GM23338 (cell line): ENCODE measurements around the gene GPR61. TPM values are rescaled to one million over a fixed set of nuclear protein-coding genes. Genes with fewer than 3 reads are reported as not detected.

Experiments
- ATAC-seq: fragments of 200-7000 bp; cut with Tn5 transposase; 3 replicates; pipeline ENCODE4 v1.9.1; 2020
- DNase-seq: peaks from one replicate; pipeline ENCODE4 v3.0.0-alpha.2; 2015; ENCODE audit warnings: low spot score
- H2AFZ ChIP-seq: fragments of 200-600 bp; sonication (generic); 2 replicates; pipeline ENCODE4 v1.8.0; 2016; ENCODE audit warnings: antibody characterized with exemption, mild to moderate bottlenecking, moderate library complexity
- H3F3A ChIP-seq: fragments of 200-600 bp; sonication (generic); replicated peaks from 2 replicates; pipeline ENCODE4 v1.8.0; 2017; ENCODE audit warnings: antibody characterized with exemption, mixed run types, low read depth
- H3K27ac ChIP-seq: fragments of 200-600 bp; sonication (generic); 2 replicates; pipeline ENCODE4 v1.6.1; 2016; ENCODE audit warnings: low read depth
- H3K27me3 ChIP-seq: fragments of 200-600 bp; sonication (generic); 2 replicates; pipeline ENCODE4 v1.8.0; 2016; ENCODE audit warnings: mild to moderate bottlenecking, mixed run types, moderate library complexity; ENCODE audit not compliant: insufficient read depth
- H3K36me3 ChIP-seq: fragments of 200-600 bp; sonication (generic); 2 replicates; pipeline ENCODE4 v1.8.0; 2016; ENCODE audit warnings: mild to moderate bottlenecking; ENCODE audit not compliant: insufficient read depth
- H3K4me1 ChIP-seq: fragments of 200-600 bp; sonication (generic); 2 replicates; pipeline ENCODE4 v1.8.0; 2016; ENCODE audit warnings: mild to moderate bottlenecking, moderate library complexity; ENCODE audit not compliant: insufficient read depth
- H3K4me2 ChIP-seq: fragments of 200-600 bp; sonication (generic); 2 replicates; pipeline ENCODE4 v1.7.1; 2017; ENCODE audit warnings: mixed run types
- H3K4me3 ChIP-seq: fragments of 200-600 bp; sonication (generic); 2 replicates; pipeline ENCODE4 v1.6.1; 2016; ENCODE audit warnings: mixed run types
- H3K79me2 ChIP-seq: fragments of 200-600 bp; sonication (generic); replicated peaks from 2 replicates; pipeline ENCODE4 v1.8.0; 2017; ENCODE audit warnings: mild to moderate bottlenecking; ENCODE audit not compliant: insufficient read depth
- H3K9me2 ChIP-seq: fragments of 200-600 bp; sonication (generic); 2 replicates; pipeline ENCODE4 v1.8.0; 2017; ENCODE audit not compliant: insufficient read depth
- H4K20me1 ChIP-seq: fragments of 200-600 bp; sonication (generic); replicated peaks from 2 replicates; pipeline ENCODE4 v1.8.0; 2017; ENCODE audit warnings: mild to moderate bottlenecking; ENCODE audit not compliant: insufficient read depth
- H3K27ac Mint-ChIP-seq: 2 replicates; pipeline ENCODE4 v1.8.0; 2020; ENCODE audit warnings: inconsistent platforms, mild to moderate bottlenecking, moderate library complexity, mixed read lengths
- H3K27me3 Mint-ChIP-seq: 3 replicates; pipeline ENCODE4 v1.8.0; 2022; ENCODE audit warnings: low read depth, mild to moderate bottlenecking, moderate library complexity, mixed read lengths, inconsistent platforms; ENCODE audit not compliant: insufficient read depth, poor library complexity
- H3K36me3 Mint-ChIP-seq: 3 replicates; pipeline ENCODE4 v1.8.0; 2021; ENCODE audit warnings: low read depth, mild to moderate bottlenecking, inconsistent platforms, moderate library complexity, mixed read lengths
- H3K4me1 Mint-ChIP-seq: 3 replicates; pipeline ENCODE4 v1.8.0; 2020; ENCODE audit warnings: mild to moderate bottlenecking, inconsistent platforms, mixed read lengths
- H3K4me3 Mint-ChIP-seq: 3 replicates; pipeline ENCODE4 v1.8.0; 2021; ENCODE audit warnings: moderate library complexity, mild to moderate bottlenecking, inconsistent platforms, mixed read lengths
- H3K9me3 Mint-ChIP-seq: 3 replicates; pipeline ENCODE4 v1.8.0; 2020; ENCODE audit warnings: moderate library complexity, mild to moderate bottlenecking, inconsistent platforms, mixed read lengths
- CREB1 ChIP-seq: fragments of 250-450 bp; sonication (Bioruptor Pico); IDR thresholded peaks from 2 replicates; pipeline ENCODE4 v1.5.0; 2020; ENCODE audit warnings: low read depth, mild to moderate bottlenecking, moderate library complexity
- EZH2 ChIP-seq: fragments of 200-600 bp; sonication (generic); IDR thresholded peaks from one replicate; pipeline ENCODE4 v1.8.0; 2017; ENCODE audit warnings: antibody characterized with exemption, mild to moderate bottlenecking, low read depth; ENCODE audit not compliant: unreplicated experiment
- EZH2phosphoT487 ChIP-seq: fragments of 200-600 bp; sonication (generic); IDR thresholded peaks from one replicate; pipeline ENCODE4 v1.8.1; 2018; ENCODE audit warnings: antibody characterized with exemption; ENCODE audit not compliant: unreplicated experiment
- JUNB ChIP-seq: IDR thresholded peaks from one replicate; pipeline ENCODE4 v1.6.1; 2016; ENCODE audit warnings: antibody characterized with exemption; ENCODE audit not compliant: unreplicated experiment
- NANOG ChIP-seq: IDR thresholded peaks from 2 replicates; pipeline ENCODE4 v1.6.1; 2016; ENCODE audit warnings: antibody characterized with exemption, borderline replicate concordance
- ZNF114 ChIP-seq: fragments of 250-450 bp; sonication (Bioruptor Pico); IDR thresholded peaks from 2 replicates; pipeline ENCODE4 v1.5.0; 2020; ENCODE audit warnings: mild to moderate bottlenecking, moderate library complexity
- ZNF331 ChIP-seq: fragments of 250-450 bp; sonication (Bioruptor Pico); IDR thresholded peaks from 2 replicates; pipeline ENCODE4 v1.5.0; 2020; ENCODE audit warnings: low read depth, mild to moderate bottlenecking, moderate library complexity
- polyA plus RNA-seq: library from polyadenylated mRNA; unstranded; fragments of >200 nt; fragmentation: Nextera tagmentation; extraction: Ambion mirVana; gene quantifications from 2 replicates; pipeline ENCODE4 v1.2.1, GENCODE V29; 2016
- total RNA-seq: library from RNA; depleted of rRNA; stranded (reverse); fragments of >200 nt; shearing (Covaris generic); gene quantifications from 2 replicates; pipeline ENCODE4 v1.2.3, GENCODE V29; 2014
- TF ChIP-seq, protein P1 (sequence below): fragments of 250-450 bp; sonication (Bioruptor Pico); IDR thresholded peaks from 2 replicates; pipeline ENCODE4 v1.5.0; 2020; ENCODE audit warnings: mild to moderate bottlenecking, moderate library complexity
- TF ChIP-seq, protein P2 (sequence below): IDR thresholded peaks from 2 replicates; pipeline ENCODE4 v1.6.1; 2016; ENCODE audit warnings: antibody characterized with exemption

The GPR61 gene
- total and polyA plus RNA-seq, 2 experiments from 2014 or later: 0.13 TPM; not detected in 1

DNA sequence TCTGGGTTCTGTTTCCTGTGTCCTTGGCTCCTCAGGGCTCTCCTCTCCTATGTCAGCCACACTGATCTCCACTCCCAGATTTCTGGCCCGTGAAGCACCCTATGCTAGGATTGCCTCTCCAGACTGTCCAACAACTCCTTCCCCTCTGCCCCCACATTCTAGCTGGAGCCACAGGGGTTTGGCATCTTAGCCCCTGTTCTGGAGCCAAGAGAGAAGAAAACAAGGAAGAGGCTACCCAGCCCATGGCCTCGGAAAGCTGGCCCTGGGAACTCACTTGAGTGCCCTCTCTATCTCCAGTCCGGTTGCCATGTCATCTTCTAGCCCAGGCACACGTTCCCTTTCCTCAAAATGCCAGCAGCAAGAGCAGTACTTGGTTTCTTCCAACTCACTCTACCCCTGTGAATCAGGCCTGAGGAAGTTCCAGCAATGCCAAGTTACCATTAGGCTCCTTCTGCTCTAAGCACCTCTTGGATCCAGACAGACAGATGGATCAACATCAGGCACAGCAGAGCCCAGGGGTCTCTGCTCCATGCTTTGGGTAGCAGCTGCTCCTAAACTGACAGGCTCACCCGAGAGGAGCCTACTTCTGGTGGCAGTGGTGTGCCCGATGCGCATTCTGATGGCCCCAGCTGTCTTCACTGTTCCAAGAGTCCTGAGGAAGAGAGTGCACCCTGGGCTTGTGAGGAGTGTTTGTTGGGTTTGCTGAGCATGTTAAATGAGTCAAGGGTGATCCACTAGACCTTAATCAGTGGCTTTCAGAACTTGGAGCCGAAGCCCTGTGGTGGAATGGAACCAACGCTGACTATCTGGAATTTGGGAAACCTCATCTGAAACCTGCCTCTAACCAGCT is 11.6 kb upstream of the GPR61 start:
- H3K4me1 Mint-ChIP-seq: peaks cover 12% of the 10 kb centered on the region; the same call in 2 of the 3 replicates
- H3K36me3 Mint-ChIP-seq: no peaks in the 10 kb centered on the region
- ATAC-seq: no peak

DNA sequence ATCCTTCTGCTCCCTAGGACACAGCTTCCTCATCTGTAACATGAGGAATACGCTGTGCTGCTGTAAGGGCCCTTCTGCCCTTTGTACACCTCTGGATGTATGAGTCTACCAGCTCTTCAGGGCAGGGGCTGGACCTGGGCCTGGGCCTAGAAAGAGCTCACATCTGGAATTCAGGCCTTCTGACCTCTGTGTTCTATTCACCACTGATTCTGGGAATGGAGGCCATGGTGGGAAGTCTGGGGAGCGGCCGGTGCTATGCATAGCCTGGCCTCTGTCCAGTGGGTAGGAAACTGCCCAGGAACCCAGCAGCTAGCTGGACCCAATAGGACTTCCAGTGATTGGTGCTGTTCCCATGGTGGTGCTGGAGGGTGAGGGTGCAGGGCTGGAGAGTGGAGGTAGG is 11.0 kb upstream of the GPR61 start:
- H3K4me2 ChIP-seq: no peak overlapping the region
- H3K27ac ChIP-seq: no peak overlapping the region
- no peaks in the 10 kb centered on the region for H3F3A ChIP-seq
- ATAC-seq (no peak), DNase-seq (no peak)
- no peaks in the 10 kb centered on the region for H3K9me2 ChIP-seq
- H3K4me1 Mint-ChIP-seq: peaks cover 12% of the 10 kb centered on the region; the same call in 2 of the 3 replicates
- H3K27ac Mint-ChIP-seq: no peak overlapping the region
- H3K9me3 Mint-ChIP-seq: no peaks in the 10 kb centered on the region; the same call in 2 of the 3 replicates
- H3K36me3 Mint-ChIP-seq: no peaks in the 10 kb centered on the region
- H4K20me1 ChIP-seq: no peaks in the 10 kb centered on the region
- H3K79me2 ChIP-seq: no peaks in the 10 kb centered on the region
- no peak overlapping the region for H2AFZ ChIP-seq
- H3K4me3 ChIP-seq: no peak overlapping the region
- peaks cover 4% of the 10 kb centered on the region; the same call in 1 of the 2 replicates for H3K4me1 ChIP-seq
- no peaks in the 10 kb centered on the region for H3K36me3 ChIP-seq
- H3K27me3 Mint-ChIP-seq: peaks cover 12% of the 10 kb centered on the region
- H3K4me3 Mint-ChIP-seq: no peak overlapping the region
- H3K27me3 ChIP-seq: no peaks in the 10 kb centered on the region
- no peak for TF ChIP-seq NANOG
- TF ChIP-seq, protein P1, sequence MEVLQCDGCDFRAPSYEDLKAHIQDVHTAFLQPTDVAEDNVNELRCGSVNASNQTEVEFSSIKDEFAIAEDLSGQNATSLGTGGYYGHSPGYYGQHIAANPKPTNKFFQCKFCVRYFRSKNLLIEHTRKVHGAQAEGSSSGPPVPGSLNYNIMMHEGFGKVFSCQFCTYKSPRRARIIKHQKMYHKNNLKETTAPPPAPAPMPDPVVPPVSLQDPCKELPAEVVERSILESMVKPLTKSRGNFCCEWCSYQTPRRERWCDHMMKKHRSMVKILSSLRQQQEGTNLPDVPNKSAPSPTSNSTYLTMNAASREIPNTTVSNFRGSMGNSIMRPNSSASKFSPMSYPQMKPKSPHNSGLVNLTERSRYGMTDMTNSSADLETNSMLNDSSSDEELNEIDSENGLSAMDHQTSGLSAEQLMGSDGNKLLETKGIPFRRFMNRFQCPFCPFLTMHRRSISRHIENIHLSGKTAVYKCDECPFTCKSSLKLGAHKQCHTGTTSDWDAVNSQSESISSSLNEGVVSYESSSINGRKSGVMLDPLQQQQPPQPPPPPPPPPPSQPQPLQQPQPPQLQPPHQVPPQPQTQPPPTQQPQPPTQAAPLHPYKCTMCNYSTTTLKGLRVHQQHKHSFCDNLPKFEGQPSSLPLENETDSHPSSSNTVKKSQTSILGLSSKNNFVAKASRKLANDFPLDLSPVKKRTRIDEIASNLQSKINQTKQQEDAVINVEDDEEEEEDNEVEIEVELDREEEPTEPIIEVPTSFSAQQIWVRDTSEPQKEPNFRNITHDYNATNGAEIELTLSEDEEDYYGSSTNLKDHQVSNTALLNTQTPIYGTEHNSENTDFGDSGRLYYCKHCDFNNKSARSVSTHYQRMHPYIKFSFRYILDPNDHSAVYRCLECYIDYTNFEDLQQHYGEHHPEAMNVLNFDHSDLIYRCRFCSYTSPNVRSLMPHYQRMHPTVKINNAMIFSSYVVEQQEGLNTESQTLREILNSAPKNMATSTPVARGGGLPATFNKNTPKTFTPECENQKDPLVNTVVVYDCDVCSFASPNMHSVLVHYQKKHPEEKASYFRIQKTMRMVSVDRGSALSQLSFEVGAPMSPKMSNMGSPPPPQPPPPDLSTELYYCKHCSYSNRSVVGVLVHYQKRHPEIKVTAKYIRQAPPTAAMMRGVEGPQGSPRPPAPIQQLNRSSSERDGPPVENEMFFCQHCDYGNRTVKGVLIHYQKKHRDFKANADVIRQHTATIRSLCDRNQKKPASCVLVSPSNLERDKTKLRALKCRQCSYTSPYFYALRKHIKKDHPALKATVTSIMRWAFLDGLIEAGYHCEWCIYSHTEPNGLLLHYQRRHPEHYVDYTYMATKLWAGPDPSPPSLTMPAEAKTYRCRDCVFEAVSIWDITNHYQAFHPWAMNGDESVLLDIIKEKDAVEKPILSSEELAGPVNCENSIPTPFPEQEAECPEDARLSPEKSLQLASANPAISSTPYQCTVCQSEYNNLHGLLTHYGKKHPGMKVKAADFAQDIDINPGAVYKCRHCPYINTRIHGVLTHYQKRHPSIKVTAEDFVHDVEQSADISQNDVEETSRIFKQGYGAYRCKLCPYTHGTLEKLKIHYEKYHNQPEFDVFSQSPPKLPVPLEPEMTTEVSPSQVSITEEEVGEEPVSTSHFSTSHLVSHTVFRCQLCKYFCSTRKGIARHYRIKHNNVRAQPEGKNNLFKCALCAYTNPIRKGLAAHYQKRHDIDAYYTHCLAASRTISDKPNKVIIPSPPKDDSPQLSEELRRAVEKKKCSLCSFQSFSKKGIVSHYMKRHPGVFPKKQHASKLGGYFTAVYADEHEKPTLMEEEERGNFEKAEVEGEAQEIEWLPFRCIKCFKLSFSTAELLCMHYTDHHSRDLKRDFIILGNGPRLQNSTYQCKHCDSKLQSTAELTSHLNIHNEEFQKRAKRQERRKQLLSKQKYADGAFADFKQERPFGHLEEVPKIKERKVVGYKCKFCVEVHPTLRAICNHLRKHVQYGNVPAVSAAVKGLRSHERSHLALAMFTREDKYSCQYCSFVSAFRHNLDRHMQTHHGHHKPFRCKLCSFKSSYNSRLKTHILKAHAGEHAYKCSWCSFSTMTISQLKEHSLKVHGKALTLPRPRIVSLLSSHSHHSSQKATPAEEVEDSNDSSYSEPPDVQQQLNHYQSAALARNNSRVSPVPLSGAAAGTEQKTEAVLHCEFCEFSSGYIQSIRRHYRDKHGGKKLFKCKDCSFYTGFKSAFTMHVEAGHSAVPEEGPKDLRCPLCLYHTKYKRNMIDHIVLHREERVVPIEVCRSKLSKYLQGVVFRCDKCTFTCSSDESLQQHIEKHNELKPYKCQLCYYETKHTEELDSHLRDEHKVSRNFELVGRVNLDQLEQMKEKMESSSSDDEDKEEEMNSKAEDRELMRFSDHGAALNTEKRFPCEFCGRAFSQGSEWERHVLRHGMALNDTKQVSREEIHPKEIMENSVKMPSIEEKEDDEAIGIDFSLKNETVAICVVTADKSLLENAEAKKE: no peak
- TF ChIP-seq, protein P2, sequence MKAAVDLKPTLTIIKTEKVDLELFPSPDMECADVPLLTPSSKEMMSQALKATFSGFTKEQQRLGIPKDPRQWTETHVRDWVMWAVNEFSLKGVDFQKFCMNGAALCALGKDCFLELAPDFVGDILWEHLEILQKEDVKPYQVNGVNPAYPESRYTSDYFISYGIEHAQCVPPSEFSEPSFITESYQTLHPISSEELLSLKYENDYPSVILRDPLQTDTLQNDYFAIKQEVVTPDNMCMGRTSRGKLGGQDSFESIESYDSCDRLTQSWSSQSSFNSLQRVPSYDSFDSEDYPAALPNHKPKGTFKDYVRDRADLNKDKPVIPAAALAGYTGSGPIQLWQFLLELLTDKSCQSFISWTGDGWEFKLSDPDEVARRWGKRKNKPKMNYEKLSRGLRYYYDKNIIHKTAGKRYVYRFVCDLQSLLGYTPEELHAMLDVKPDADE: no peak
- TF ChIP-seq ZNF114: no peak
- TF ChIP-seq EZH2: no peak
- TF ChIP-seq ZNF331 (CRISPR knock-in tag): no peak
- TF ChIP-seq JUNB: no peak
- TF ChIP-seq EZH2phosphoT487: no peak
- no peak for TF ChIP-seq CREB1 (CRISPR knock-in tag)

More for the DNA sequence above, 11.6 kb upstream of the GPR61 start:
- Histone ChIP-seq H3K79me2 (no peaks in the 10 kb centered on the region), H3K4me1 (peaks cover 4% of the 10 kb centered on the region; the same call in 1 of the 2 replicates), H3K36me3 (no peaks in the 10 kb centered on the region), H3K4me3 (no peak overlapping the region), H3K27me3 (no peaks in the 10 kb centered on the region), H3K27ac (no peak overlapping the region), H3K9me2 (no peaks in the 10 kb centered on the region), H2AFZ (no peak overlapping the region), H4K20me1 (no peaks in the 10 kb centered on the region), H3K4me2 (no peak overlapping the region), H3F3A (no peaks in the 10 kb centered on the region)
- no peak for DNase-seq
- Mint-ChIP-seq H3K4me3 (no peak overlapping the region), H3K27ac (no peak overlapping the region), H3K9me3 (no peaks in the 10 kb centered on the region; the same call in 2 of the 3 replicates), H3K27me3 (peaks cover 12% of the 10 kb centered on the region)
- TF ChIP-seq CREB1 (CRISPR knock-in tag): no peak
- TF ChIP-seq, protein P2: no peak
